C4-2B (cell line): Measurements from ENCODE around the gene DNAAF3.
A peak's percentile ranks its signal among the peaks of the same experiment; 100 is the strongest.
"Not testable (repeated sequence)": the region's sequence is repeated elsewhere in the genome, so short reads cannot be mapped to it uniquely, and the experiment has no call there.

Source experiments
- H3K27ac ChIP-seq: fragments of 450-650 bp; 2 replicates; pipeline ENCODE4 v1.5.1; 2017
- ZFX ChIP-seq: fragments of 450-650 bp; IDR thresholded peaks from 2 replicates; pipeline ENCODE4 v1.6.1; 2017
- TF ChIP-seq, protein P1 (sequence below): fragments of 450-650 bp; conservative IDR thresholded peaks from 2 replicates; pipeline ENCODE4 v1.5.1; 2017; ENCODE audit warnings: mild to moderate bottlenecking

DNAAF3 gene

DNA sequence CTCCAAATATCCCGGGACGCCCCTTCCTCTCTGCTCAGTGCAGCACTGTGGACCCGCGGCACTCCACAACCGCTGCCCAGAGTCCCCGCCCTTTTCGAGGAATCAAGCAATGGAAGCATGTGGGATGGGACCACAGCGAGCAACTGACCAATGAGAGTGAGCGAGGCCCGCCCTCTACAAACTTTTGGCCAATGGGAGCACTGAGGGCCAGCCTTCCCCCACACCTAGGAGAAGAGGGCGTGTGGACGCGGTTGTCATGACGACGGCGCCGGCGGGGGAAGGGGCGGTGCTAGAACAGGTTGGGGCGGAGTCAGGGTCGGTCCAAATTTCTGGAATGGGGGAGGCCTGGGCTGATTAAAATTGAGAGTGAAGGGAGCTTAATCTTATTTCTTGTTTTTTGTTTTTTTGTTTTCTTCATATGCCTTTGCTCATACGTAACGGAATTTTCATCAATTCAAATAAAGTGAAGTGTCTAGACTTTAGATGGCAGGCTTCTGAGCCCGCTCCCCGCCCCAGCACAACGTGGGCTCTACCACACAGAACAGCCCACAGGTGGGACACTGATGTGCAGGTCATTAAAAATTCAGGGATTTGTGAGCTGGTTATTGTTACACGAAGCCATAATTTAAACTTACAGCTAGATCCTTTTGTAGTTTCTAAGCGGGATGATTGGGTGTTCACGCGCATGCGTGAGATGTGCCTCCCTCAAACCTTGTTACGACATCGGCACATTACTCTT, at the start of gene DNAAF3:
TSS of gene DNAAF3 (minus strand) at position 84 of the 739 bp plus-strand sequence. CDS start 200 bp downstream, outside the sequence.
- H3K27ac ChIP-seq: peak within 1 kb of the TSS; percentile 61
- no peak for TF ChIP-seq ZFX
- TF ChIP-seq, protein P1, sequence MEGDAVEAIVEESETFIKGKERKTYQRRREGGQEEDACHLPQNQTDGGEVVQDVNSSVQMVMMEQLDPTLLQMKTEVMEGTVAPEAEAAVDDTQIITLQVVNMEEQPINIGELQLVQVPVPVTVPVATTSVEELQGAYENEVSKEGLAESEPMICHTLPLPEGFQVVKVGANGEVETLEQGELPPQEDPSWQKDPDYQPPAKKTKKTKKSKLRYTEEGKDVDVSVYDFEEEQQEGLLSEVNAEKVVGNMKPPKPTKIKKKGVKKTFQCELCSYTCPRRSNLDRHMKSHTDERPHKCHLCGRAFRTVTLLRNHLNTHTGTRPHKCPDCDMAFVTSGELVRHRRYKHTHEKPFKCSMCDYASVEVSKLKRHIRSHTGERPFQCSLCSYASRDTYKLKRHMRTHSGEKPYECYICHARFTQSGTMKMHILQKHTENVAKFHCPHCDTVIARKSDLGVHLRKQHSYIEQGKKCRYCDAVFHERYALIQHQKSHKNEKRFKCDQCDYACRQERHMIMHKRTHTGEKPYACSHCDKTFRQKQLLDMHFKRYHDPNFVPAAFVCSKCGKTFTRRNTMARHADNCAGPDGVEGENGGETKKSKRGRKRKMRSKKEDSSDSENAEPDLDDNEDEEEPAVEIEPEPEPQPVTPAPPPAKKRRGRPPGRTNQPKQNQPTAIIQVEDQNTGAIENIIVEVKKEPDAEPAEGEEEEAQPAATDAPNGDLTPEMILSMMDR: no peak

DNA sequence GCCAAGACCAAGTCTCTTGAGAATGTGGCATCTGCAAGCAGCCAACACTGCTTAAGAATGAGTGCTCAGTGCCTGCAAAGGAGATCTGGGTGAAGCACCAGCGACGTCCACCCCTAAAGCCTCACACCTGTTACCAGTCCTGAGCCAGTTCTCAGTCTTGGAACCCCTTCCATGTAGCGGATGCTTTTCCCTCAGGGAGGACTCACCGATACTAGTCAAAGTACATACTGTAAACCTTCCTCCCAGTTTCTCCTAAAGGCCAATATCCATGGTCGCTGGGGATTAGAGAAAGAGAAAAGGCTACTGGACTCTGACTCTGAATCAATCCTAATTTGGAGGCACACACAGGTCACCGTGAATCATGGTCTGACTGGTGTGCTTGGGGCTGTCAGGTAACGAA, 47.1 kb upstream of the DNAAF3 start:
- TF ChIP-seq ZFX: no peak
- TF ChIP-seq, protein P1: no peak
- no peak overlapping the region for H3K27ac ChIP-seq

DNA sequence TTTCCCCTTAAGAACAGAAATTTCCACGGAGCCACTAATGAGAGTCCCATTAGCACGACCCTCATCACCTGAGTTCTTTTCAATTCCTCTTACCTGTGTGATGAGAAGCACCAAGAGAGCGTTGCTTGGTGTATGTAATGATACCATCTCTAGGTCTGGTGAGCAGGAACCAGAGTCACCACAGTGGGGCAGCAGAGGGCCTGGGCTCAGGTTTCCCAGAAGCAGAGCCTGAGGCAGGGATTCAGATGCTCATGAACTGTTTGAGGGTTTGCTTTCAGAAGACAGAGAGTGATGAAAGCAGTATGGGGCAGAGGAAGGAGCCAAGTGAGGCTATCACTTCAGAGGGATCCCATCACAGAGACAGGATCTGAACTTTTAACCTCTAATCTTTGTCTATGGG, 46.0 kb upstream of the DNAAF3 start:
- no peak overlapping the region for H3K27ac ChIP-seq

DNA sequence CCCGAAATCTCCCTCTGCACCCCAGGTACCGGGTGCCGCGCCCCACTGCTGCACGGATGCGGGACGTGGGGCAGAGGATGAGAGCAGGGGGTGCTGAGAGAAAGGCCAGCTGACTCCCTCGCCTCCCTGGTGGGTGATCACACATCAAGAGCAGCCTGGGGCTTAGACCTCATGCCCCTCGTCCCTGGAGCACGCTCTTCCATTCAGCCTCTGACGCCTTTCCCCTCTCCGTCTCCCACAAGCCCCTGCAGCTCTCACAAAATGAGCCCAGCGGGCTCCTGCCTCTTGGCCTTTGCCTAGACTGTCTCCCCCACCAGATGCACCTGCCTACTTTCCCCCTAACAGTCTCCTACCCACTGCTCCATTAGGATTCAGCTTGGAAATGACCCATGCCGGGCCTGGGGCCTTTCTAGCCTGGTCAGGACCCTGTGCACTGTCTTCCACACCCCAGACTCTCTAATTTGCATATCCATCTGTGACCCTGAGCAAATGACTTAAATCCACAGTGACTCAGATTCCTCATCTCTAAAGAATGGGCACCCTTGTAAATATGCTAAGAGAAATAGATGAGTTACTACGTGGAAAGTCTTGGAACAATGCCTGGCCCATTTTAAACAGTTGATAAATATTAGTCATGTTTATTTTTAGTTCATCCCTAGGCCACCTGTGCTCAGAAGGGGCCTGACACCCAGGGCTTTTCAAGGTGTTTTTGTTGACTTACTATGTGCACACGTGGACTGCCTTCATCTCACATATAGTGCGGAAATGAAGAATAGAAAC, 43.5 kb upstream of the DNAAF3 start:
- H3K27ac ChIP-seq: no peak overlapping the region
- no peak for TF ChIP-seq ZFX
- TF ChIP-seq, protein P1: no peak

More for the DNA sequence above, 46.0 kb upstream of the DNAAF3 start:
- no peak for TF ChIP-seq ZFX
- TF ChIP-seq, protein P1: no peak; the same call in 1 of the 2 replicates

DNA sequence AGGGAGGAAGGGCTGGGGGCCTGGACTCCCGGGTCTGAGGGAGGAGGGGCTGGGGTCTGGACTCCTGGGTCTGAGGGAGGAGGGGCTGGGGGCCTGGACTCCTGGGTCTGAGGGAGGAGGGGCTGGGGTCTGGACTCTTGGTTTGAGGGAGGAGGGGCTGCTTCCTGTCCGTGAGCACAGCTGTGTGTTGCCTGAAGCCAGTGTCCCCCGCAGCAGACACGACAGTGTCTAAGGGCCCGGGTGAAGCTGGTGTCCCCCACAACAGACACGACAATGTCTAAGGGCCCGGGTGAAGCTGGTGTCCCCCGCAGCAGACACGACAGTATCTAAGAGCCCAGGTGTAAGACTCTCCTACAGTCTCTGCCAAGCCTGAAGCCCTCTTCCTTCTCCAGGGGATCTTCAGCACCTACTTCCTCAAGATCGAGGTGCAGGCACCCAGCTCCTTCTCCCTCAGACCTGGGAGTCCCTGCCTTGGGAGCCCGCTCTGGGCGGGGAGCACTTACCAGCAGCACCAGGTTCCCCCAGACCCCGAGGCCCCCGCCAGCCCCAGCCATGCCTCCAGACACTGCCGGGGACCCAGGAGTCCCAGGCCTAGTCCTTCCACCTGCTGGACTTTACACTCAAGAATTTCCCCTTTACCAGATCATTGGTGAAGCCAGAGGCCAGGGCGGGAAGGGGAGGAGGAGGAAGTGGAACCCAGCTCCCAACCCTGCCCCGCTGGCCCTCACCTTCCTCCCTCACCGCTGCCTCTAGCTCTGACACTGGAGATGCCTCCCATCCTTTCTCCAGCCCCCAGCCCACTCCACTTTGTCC, 42.7 kb upstream of the DNAAF3 start, which contains the start of gene PTPRH:
TSS of gene PTPRH (minus strand) at position 622 of the 813 bp plus-strand sequence. CDS start at position 554, 68 bp downstream.
- TF ChIP-seq ZFX: no peak
- TF ChIP-seq, protein P1: no peak
- no peak within 1 kb of the TSS for H3K27ac ChIP-seq

DNA sequence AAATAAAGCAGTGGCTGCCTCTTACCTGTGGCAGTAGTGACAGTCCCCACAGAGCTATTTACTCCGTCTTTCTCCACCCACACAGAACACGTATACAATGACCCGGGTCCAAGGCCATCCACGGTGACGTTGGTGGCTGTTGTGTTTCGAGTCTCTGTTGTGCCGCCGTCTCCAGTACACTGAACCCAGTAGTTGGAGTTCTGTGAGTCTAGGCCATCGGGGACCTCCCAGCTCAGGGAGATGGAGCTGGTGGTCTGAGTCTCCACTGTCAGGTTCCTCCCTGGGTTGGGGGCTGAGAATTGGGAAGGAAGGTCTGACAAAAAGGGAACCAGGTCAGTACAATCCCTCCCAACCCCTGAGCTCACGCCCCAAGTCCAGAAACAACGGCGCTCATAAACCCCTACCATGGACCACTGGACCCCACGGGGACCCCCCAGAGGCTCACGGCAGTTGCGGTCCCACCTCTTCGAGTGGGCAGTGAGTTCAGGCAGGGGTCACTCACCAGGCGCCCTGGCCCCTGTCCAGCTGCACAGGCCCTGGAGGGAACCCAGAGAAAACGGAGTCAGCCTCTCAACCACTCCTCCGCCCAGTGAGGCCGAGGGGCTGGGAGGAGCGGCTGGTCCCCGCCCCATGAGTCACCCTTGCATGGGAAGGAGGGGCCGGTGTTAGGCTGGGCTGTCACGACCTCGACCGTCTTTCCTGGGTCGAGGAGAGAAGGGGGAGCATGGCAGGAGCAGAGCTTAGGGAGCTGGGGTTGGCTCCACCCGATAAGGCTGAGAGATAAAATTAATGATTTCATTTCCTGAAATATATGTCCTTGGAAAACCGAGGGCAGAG, 40.5 kb upstream of the DNAAF3 start:
- no peak overlapping the region for H3K27ac ChIP-seq

DNA sequence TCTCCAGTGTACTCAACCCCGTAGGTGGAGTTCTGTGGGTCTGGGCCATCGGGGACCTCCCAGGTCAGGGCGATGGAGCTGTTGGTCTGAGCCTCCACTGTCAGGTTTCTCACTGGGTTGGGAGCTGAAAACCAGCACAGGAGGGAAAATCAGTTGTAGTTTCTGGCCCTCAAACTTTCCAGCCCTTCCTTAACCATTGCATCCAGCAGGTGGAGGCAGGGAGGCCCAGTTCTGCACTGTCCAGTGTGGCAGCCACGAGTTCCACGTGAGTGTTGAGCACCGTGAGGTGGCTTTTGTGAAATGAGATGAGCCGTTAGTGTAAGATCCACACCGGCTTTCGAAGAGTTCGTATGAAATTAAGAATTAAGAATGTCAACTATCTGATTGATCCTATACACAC, 35.8 kb upstream of the DNAAF3 start:
- not testable (repeated sequence) for H3K27ac ChIP-seq

More for the DNA sequence above, 40.5 kb upstream of the DNAAF3 start:
- TF ChIP-seq ZFX: no peak
- TF ChIP-seq, protein P1: no peak
